Stimulated activated effector memory CD8-positive, alpha-beta T cell treated with anti-CD3 and anti-CD28 coated beads, Interleukin-12 subunit alpha, Interleukin-12 subunit beta, amount 100 ng/mL, for 72 hours (primary cell): ENCODE data around the gene NT5M.
"Not testable (repeated sequence)": the region's sequence is repeated elsewhere in the genome, so short reads cannot be mapped to it uniquely, and the experiment has no call there.

Source experiments
- ATAC-seq: fragments of 150-1000 bp; cut with Tn5 transposase; 2 replicates; pipeline ENCODE4 v1.10.0; 2021
- DNase-seq, 2 donors: peaks; one replicate each; pipeline ENCODE4 v3.0.0; 2021 to 2022; ENCODE audit warnings: low spot score in 2 of 2
- H3K27ac Mint-ChIP-seq: one replicate; pipeline ENCODE4 v1.8.0; 2022; ENCODE audit warnings: mild to moderate bottlenecking, mixed read lengths
- H3K36me3 Mint-ChIP-seq: one replicate; pipeline ENCODE4 v1.8.0; 2022; ENCODE audit warnings: mild to moderate bottlenecking, mixed read lengths
- H3K4me1 Mint-ChIP-seq: one replicate; pipeline ENCODE4 v1.8.0; 2022; ENCODE audit warnings: mixed read lengths
- H3K4me3 Mint-ChIP-seq: one replicate; pipeline ENCODE4 v1.8.0; 2022; ENCODE audit warnings: mild to moderate bottlenecking, mixed read lengths
- H3K9me3 Mint-ChIP-seq: one replicate; pipeline ENCODE4 v1.8.0; 2022; ENCODE audit warnings: mixed read lengths

Gene NT5M

DNA sequence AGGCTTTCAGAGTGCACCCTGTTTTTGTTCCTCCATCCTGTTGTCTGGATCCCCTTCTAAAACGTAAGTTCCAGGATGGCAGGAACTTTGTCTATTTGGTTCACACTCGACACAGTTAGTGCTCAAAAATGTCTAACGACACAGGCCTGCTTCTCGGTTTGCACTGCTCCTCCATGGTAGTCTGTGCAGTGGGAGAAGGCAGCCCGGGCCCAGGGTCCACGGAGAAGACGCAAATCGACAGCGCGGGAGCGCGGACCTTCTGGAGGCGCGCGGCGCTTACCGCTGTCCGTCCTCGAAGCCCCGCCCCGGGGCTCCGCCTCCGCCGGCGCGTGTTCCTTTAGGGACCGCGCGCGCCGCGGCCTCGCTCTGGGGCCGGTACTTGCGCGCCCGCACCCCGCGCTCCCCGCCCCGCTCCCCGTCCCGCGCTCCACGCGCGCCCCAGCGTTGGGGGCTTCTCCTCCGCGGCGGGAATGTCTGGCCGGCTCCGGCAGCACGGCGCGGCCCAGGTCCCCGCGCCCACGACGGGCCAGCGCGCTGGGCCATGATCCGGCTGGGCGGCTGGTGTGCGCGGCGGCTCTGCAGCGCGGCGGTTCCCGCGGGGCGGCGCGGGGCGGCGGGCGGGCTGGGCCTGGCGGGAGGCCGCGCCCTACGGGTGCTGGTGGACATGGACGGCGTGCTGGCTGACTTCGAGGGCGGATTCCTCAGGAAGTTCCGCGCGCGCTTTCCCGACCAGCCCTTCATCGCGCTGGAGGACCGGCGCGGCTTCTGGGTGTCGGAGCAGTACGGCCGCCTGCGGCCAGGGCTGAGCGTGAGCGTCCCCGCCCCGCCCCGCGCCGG lies at the start of gene NT5M:
NT5M (plus strand) TSS at position 364 of the 837 bp plus-strand sequence; CDS start at position 542, 178 bp downstream.
- peak; percentile 61 to 86 for DNase-seq
- Mint-ChIP-seq H3K4me1 (peaks cover 24% of the 10 kb centered on the region), H3K9me3 (no peaks in the 10 kb centered on the region), H3K4me3 (peak within 1 kb of the TSS; percentile 77), H3K27ac (peak within 1 kb of the TSS; percentile 83), H3K36me3 (no peaks in the 10 kb centered on the region)
- peak; percentile 80 for ATAC-seq

DNA sequence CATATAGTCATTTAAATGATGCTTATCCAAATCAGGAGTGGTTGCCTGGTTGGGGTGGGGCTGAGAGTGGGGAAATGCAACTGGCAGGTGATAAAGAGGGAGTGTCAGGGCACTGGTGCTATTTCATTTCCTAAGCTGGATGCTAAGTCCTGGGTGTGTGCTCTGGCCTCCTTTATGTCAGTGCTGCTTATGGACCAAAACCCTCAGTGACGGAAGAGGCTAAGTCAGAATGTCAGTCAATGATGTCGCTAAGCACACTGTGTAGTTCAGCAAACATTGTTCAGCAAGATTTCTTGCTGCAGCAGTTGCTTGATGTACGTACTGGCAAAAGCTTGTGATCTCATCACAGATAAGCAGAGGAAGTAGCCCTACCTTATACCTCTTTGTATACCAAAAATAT lies 49.8 kb upstream of the NT5M start:
- DNase-seq (no peak), ATAC-seq (no peak)
- peaks cover 100% of the 10 kb centered on the region for H3K36me3 Mint-ChIP-seq
- H3K4me3 Mint-ChIP-seq: no peak overlapping the region
- no peak overlapping the region for H3K27ac Mint-ChIP-seq
- H3K9me3 Mint-ChIP-seq: no peaks in the 10 kb centered on the region
- peaks cover 5% of the 10 kb centered on the region for H3K4me1 Mint-ChIP-seq

DNA sequence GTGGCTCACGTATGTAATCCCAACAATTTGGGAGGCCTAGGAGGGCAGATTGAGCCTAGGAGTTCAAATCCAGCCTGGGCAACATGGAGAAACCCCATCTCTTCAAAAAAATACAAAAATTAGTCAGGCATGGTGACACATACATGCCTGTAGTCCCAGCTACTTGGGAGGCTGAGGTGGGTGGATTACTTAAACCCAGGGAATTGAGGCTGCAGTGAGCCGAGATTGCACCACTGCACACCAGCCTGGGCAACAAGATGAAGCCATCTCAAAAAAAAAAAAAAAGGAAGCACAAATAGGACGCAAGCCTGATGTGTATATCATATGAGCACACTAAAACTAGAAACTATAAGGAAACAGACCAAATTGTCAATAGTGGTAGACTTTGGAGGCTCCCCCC lies 49.1 kb upstream of the NT5M start:
- no peak for DNase-seq
- no peak overlapping the region for H3K27ac Mint-ChIP-seq

DNA sequence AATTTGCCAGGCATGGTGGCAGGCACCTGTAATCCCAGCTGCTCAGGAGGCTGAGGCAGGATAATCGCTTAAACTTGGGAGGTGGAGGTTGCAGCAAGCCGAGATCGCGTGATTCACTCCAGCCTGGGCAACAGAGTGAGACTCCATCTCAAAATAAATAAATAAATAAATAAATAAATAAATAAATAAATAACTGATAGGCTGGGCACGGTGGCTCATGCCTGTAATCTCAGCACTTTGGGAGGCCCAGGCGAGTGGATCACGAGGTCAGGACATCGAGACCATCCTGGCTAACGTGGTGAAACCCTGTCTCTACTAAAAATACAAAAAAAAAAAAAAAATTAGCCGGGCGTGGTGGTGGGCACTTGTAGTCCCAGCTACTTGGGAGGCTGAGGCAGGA lies 47.5 kb upstream of the NT5M start:
- not testable (repeated sequence) for H3K4me3 Mint-ChIP-seq, ATAC-seq, H3K4me1 Mint-ChIP-seq, H3K9me3 Mint-ChIP-seq, DNase-seq
- peak overlapping the region; percentile 60 for H3K27ac Mint-ChIP-seq
- H3K36me3 Mint-ChIP-seq: peaks cover 100% of the 10 kb centered on the region

More for the DNA sequence above, 49.1 kb upstream of the NT5M start:
- peaks cover 5% of the 10 kb centered on the region for H3K4me1 Mint-ChIP-seq
- H3K36me3 Mint-ChIP-seq: peaks cover 100% of the 10 kb centered on the region
- ATAC-seq: no peak
- no peaks in the 10 kb centered on the region for H3K9me3 Mint-ChIP-seq
- H3K4me3 Mint-ChIP-seq: no peak overlapping the region

DNA sequence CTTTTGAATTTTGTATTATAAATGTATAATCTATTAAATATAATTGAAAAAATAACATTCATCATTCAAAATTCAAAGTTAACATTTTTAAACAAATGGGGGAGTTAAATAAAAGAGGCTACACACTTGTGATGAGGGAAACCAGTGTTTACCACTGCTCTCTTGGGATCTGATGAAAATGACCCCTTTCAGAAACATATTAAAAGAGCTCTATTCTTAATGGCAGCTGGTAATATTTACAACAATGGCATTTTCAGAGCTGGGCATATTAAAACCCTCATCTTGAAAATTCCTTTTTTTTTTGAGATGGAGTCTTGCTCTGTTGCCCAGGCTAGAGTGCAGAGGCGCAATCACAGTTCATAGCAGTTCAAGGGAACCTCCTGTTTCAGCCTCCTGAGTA lies 46.9 kb upstream of the NT5M start:
- Mint-ChIP-seq H3K27ac (no peak overlapping the region), H3K9me3 (no peaks in the 10 kb centered on the region), H3K4me3 (no peak overlapping the region), H3K36me3 (peaks cover 100% of the 10 kb centered on the region), H3K4me1 (peaks cover 5% of the 10 kb centered on the region)
- DNase-seq: no peak
- ATAC-seq: no peak

DNA sequence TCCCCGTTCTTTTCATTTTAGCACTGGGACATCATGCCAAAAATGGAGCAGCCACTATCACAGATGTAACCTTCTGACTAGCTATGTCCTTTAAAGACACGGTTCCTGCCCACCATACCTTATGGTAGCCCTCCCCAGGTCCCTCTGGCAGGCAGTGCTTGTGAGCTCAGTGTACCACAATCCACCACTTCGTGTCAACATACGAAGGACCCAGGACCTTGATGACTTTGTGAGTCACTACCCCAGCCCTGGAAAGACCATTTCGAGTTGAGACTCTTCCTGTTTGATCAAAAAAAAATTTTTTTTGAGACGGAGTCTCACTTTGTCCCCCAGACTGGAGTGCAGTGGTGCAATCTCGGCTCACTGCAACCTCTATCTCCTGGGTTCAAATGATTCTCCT lies 45.2 kb upstream of the NT5M start:
- H3K4me1 Mint-ChIP-seq: peaks cover 5% of the 10 kb centered on the region
- peaks cover 100% of the 10 kb centered on the region for H3K36me3 Mint-ChIP-seq
- no peaks in the 10 kb centered on the region for H3K9me3 Mint-ChIP-seq
- DNase-seq: no peak
- no peak overlapping the region for H3K4me3 Mint-ChIP-seq
- peak overlapping the region; percentile 77 for H3K27ac Mint-ChIP-seq
- ATAC-seq: no peak

DNA sequence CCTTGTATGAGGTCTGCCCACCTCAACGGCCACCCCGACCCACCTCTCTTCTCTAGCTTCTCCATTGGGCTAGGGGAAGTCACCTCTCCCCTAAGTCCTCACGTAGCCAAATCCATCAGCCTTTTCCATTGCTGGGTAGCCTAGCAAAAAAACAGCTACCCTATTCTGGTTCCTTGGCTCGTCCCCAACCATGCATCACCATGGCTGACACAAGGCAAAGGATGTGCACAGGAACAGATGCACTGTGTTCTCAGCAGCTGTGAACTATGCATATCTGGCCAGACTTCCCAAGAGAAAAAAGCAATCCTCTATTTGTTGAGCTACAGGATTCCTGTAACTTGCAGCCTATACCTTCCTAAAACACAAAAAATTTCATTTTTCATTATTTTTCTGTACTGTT lies 44.2 kb upstream of the NT5M start:
- H3K36me3 Mint-ChIP-seq: peaks cover 100% of the 10 kb centered on the region
- no peak overlapping the region for H3K27ac Mint-ChIP-seq
- no peak for DNase-seq
- no peak for ATAC-seq
- no peaks in the 10 kb centered on the region for H3K4me1 Mint-ChIP-seq
- no peaks in the 10 kb centered on the region for H3K9me3 Mint-ChIP-seq
- no peak overlapping the region for H3K4me3 Mint-ChIP-seq

DNA sequence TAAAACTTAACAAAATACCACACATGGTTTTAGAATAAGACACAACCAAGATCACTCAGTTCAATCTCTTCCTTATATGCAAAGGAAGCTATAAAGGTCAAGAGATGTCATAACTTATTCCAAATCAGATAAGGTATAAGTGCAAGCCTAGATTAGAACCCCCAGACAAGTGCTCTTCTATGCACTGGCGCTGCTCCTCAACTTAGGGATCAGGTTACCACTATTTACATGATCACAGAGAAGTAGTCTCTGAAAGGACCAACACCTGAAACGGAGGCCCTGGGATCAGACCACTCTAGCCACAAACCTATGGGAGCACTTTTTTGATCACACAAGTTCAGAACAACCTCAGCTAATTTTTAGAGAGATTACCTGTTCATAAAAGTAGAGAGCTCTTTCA lies 38.7 kb upstream of the NT5M start:
- no peaks in the 10 kb centered on the region for H3K4me1 Mint-ChIP-seq
- no peak overlapping the region for H3K4me3 Mint-ChIP-seq
- ATAC-seq (no peak), DNase-seq (no peak)
- no peaks in the 10 kb centered on the region for H3K9me3 Mint-ChIP-seq
- H3K36me3 Mint-ChIP-seq: peaks cover 100% of the 10 kb centered on the region
- H3K27ac Mint-ChIP-seq: peak overlapping the region; percentile 8

DNA sequence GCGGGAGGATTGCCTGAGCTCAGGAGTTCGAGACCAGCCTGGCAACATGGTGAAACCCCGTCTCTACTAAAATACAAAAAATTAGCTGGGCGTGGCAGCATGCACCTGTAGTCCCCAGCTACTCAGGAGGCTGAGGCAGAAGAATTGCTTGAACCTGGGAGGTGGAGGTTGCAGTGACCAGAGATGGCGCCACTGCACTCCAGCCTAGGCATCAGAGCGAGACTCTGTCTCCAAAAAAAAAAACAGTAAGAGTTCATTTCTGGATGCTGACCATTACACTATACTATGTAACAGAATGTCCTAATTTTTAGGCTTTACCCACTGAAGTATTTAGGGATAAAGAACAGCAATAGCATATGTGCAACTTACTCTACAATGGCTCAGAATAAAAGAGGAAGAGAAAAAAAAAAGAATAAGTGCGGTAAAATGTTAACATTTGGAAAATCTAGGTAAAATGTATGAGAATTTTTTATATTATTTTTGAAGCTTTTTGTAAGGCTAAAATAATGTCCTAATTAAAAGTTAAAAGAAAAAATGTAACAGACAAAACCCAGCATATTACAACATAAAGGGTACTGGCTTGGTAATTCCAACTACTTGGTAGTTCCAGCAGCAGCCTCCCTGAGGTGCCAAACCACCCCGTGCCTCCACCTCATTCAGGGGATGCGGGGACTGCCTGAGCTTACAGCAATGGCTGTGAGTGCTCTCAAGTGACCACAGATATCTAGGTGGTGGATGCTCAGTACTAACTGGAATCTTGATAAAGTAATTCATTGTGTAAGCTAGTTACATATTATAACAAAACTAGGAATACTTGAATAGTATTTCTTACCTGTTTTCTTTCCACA lies 33.0 kb upstream of the NT5M start:
- no peak overlapping the region for H3K4me3 Mint-ChIP-seq
- no peaks in the 10 kb centered on the region for H3K9me3 Mint-ChIP-seq
- peaks cover 100% of the 10 kb centered on the region for H3K36me3 Mint-ChIP-seq
- H3K27ac Mint-ChIP-seq: no peak overlapping the region
- no peaks in the 10 kb centered on the region for H3K4me1 Mint-ChIP-seq
- no peak for DNase-seq
- no peak for ATAC-seq

DNA sequence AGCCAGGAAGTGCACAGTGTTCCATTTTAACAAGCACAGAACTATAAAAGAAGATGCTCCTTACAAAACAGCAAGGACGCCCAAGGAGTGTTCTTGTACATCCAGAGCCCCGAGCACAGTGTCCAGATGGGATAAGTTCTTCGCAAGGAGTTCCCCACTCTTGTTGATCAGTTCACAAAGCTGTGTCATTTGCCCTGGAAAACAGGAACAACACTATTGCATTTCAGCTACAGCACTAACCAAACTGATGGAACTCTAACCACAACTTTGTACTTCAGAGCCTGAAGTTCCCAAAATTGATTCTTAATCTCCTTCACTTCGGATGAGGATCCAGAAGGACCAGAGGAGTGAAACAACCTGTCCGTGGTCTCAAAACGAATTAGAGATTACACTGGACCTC lies 27.2 kb upstream of the NT5M start:
- Mint-ChIP-seq H3K9me3 (no peaks in the 10 kb centered on the region), H3K36me3 (peaks cover 85% of the 10 kb centered on the region), H3K27ac (peak overlapping the region; percentile 35), H3K4me1 (peaks cover 23% of the 10 kb centered on the region), H3K4me3 (no peak overlapping the region)
- no peak for ATAC-seq
- no peak for DNase-seq

DNA sequence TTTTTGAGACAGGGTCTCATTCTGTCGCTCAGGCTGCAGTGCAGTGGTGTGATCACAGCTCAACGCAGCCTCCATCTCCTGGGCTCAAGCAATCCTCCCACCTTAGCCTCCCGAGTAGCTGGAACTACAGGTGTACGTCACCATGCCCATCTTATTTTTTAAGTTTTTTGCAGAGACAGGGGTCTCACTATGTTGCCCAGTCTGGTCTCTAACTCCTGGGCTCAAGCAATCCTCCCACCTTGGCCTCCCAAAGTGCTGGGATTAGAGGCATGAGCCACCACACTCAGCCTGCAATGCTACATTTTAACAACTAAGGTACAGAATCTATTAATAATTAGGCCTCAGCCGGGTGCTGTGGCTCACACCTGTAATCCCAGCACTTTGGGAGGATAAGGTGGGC lies 25.7 kb upstream of the NT5M start:
- DNase-seq, H3K9me3 Mint-ChIP-seq, ATAC-seq, H3K4me3 Mint-ChIP-seq: not testable (repeated sequence)
- H3K36me3 Mint-ChIP-seq: peaks cover 75% of the 10 kb centered on the region
- peak overlapping the region; percentile 35 for H3K27ac Mint-ChIP-seq
- H3K4me1 Mint-ChIP-seq: peaks cover 36% of the 10 kb centered on the region

DNA sequence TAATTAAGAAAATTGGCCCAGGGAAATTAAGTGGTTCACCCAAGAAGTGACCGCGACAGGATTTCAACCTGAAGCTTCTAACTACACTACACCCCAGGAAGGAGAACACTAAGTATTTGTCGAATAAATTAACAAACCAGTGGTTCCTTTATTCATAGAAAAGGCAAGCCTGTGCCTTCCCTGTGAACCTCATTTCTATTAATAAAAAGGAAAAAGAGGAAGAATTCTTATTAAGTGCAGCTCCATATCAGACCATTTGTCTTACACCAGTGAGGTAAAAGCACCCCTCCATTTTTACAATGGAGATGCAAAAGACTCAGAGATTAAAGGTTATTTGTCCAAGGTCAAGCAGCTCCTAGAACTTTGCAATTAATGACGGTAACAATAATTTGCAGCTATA lies 23.9 kb upstream of the NT5M start:
- H3K4me1 Mint-ChIP-seq: peaks cover 37% of the 10 kb centered on the region
- DNase-seq (no peak), ATAC-seq (no peak)
- peaks cover 56% of the 10 kb centered on the region for H3K36me3 Mint-ChIP-seq
- no peaks in the 10 kb centered on the region for H3K9me3 Mint-ChIP-seq
- peak overlapping the region; percentile 92 for H3K4me3 Mint-ChIP-seq
- no peak overlapping the region for H3K27ac Mint-ChIP-seq

DNA sequence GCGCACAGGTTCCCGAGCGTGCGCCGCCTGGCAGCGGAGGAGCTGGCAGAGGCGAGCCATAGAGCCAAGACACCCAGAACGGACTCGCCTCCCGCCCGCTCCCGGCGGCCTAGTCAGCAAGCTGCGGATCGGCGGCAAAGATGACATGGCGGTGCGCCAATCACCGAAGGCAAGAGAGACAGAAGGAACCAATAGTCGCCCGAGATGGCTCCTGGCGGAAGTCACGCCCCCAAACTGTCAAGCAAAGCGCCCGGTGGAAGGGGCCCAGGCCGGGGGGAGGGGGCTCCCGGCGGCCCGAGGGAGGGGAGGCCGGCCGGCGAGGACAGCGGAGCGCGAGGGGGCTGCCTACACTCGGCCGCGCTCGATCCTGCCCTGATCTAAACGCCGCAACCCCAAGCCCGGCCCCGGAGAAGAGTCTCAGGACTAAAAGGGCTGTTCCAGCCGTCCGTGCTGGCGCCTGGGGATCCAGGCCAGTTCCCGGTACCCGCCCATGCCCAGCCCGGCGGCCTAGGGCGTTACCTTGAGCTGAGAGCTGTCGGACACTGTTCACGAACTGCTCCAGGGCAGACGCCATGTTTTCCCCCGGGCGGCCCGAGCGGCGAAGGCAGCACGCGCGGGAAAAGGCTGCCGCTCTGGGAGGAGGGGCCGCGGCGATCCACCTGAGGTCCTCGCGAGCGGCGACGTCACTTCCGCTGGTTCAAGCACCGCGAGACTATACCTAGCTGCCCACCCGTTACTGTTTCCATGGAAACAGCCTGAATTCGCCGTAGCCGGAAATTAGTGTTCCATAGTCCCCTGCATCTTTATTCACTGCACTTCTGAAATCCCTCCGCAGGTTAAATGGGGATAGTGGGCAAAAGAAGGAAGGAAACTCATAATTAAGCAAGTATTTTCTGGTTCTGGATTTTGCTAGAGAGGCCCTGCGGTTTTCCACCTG lies 22.3 kb upstream of the NT5M start, which contains the start of gene COPS3:
COPS3 (minus strand) TSS at position 634 of the 937 bp plus-strand sequence; CDS start at position 574, 60 bp downstream.
- Mint-ChIP-seq H3K27ac (peak within 1 kb of the TSS; percentile 96), H3K4me3 (peak within 1 kb of the TSS; percentile 92), H3K4me1 (peaks cover 37% of the 10 kb centered on the region), H3K9me3 (no peaks in the 10 kb centered on the region), H3K36me3 (peaks cover 41% of the 10 kb centered on the region)
- DNase-seq (peak; percentile 88 to 97), ATAC-seq (peak; percentile 95)

DNA sequence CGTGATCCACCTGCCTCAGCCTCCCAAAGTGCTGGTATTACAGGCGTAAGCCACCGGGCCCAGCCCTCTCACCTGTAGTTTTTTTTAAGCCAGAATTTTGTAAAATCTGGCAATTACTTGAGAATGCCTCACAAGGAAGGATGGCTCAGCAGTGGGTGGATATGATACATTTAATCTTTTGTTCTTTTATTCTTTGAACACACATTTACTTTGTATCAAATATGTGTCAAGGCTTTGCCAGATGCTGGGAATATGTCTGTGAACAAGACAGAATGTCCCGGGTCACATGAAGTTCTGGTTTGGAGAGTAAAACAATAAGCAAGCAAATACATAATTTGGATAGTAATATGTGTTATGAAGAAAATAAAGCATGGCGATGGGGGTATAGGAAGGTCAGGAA lies 17.2 kb upstream of the NT5M start:
- H3K27ac Mint-ChIP-seq: no peak overlapping the region
- H3K4me3 Mint-ChIP-seq: no peak overlapping the region
- no peak for DNase-seq
- H3K36me3 Mint-ChIP-seq: peaks cover 4% of the 10 kb centered on the region
- H3K9me3 Mint-ChIP-seq: no peaks in the 10 kb centered on the region
- ATAC-seq: no peak
- peaks cover 15% of the 10 kb centered on the region for H3K4me1 Mint-ChIP-seq

DNA sequence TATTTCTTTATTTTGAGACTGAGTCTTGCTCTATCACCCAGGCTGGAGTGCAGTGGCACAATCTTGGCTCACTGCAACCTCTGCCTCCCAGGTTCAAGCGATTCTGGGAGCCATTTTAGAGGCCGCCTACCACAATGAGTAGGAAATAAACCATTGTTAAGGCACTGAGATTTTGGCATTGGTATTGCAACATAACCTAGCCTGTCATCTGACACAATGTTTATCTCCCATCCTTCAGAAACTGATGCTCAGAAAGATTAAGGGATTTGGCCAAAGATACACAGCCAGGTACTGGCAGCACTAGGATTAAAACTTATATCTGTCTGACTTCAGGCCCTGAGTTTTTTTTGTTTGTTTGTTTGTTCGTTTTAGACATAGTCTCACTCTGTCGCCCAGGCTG lies 14.1 kb upstream of the NT5M start:
- Mint-ChIP-seq H3K4me3 (no peak overlapping the region), H3K4me1 (no peaks in the 10 kb centered on the region), H3K9me3 (no peaks in the 10 kb centered on the region), H3K27ac (no peak overlapping the region), H3K36me3 (no peaks in the 10 kb centered on the region)
- DNase-seq: no peak
- ATAC-seq: no peak
